ENCODE data around the gene BRSK2.

Gene BRSK2

GRCh38 chr11:1438261-1438966 lies 48.7 kb downstream of the BRSK2 start:
- DNase-seq (ENCODE audit: low spot score), result no peak

- DNase-seq (ENCODE audit: low spot score), result no peak
These were observed 49.2 kb downstream of the BRSK2 start for GRCh38 chr11:1438967-1439330.

- no peak for DNase-seq (ENCODE audit: low spot score)
These were observed 49.6 kb downstream of the BRSK2 start for GRCh38 chr11:1439341-1439740.

GRCh38 chr11:1440066-1440465 lies 50.3 kb downstream of the BRSK2 start:
- DNase-seq (ENCODE audit: low spot score), result no peak

DNA sequence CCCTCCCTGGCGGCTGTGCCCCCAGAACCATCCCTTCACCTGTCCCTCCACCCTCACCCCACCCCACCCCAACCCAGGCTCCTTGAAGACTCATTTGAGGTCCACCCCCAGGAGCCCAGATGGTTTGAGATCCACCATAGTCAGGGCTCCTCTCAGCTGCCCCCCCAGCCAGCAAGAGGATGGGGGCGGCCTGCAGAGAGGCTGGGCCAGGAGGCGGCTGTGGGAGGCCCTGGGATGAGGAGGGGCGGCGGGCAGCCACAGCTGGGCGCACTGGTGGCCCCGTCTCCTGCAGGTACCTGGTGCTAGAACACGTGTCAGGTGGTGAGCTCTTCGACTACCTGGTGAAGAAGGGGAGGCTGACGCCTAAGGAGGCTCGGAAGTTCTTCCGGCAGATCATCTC lies 50.8 kb downstream of the BRSK2 start:
- DNase-seq (ENCODE audit: low spot score), result no peak

DNA sequence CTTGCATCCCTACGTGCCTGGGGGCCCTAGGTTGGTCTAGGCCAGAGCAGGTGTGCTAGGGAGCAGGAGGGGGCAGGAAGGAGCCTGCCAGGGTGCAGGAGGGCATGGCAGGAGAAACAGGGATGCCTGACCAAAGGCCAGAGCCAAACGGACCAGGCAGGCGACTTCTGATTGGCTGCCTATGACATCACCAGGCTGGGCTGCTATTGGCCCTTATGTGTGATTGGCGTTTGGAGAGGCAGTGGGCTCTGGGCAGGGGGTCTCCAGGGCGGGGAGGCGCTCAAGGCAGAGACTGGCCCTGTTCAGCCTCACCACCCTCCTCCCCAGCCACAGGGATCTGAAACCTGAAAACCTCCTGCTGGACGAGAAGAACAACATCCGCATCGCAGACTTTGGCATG lies 52.4 kb downstream of the BRSK2 start:
- no peak for DNase-seq (ENCODE audit: low spot score)

DNA sequence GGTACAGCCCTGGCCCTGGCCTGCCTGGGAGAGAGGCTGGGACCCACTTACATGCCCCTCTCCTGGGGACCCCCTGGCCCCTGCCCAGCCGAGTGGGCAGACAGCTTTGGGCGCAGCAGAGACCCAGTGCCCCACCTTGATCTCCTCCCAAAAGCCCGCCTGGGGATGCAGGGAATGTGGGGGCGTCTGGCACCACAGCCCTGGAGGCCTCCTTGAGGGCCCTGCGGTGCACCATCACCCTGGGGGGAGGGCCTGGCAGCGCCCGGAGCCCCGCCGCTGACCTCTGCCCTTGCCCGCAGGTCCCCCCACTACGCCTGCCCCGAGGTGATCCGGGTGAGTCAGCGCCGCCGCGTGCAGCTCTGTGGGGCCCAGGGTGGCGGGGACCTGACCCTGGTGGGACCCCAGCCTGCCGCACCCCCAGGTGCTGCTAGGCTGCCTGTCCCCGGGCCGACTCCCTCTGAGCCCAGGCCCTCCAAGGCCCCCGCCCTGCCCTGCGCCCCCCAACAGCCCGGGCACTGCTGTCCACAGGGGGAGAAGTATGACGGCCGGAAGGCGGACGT lies 53.2 kb downstream of the BRSK2 start:
- no peak for DNase-seq (ENCODE audit: low spot score)

DNA sequence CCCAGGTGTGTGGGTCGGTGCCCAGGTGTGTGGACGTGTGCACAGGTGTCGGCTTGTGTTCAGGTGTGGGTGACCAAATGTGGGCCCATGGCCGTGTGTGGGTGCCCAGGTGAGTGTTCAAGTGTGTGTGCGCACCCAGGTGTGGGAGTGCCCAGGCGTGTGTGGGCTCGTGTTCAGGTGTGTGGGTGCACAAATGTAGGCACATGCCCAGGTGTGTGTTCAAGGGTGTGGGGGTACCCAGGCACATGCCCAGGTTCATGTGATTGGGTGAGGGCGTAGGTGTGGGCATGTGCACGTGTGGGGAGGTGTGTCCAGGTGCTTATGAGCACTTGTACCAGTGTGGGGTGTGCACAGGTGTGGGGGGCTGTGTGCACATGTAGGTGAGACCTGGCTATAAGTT lies 54.0 kb downstream of the BRSK2 start:
- no peak for DNase-seq (ENCODE audit: low spot score)

- DNase-seq (ENCODE audit: low spot score), result no peak
These were observed 54.6 kb downstream of the BRSK2 start for GRCh38 chr11:1444321-1444720.

DNA sequence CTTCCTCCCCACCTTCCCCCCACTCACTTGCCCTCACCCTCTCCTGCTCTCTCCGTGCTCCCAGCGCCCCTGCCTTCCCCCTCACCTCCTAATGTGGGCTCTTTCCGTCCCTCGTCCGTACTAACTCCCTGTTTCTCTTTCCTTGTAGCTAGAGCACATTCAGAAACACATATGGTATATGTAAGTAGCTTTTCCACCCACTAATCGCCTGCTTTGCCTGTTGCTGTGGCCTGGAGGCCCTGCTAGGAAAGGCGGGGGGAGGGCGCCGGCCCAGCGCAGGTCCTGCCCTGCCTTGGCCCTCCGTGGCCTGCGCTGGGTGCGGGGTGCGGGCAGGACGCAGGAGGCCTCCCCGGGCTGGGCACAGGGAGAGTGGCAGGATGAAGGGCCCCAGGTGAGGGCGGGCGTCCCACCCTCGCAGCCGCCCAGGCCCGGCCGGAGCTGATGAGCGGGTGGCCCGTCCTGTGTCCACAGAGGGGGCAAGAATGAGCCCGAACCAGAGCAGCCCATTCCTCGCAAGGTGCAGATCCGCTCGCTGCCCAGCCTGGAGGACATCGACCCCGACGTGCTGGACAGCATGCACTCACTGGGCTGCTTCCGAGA lies 55.2 kb downstream of the BRSK2 start:
- DNase-seq (ENCODE audit: low spot score), result no peak

GRCh38 chr11:1445741-1446445 lies 56.2 kb downstream of the BRSK2 start:
- no peak for DNase-seq (ENCODE audit: low spot score)

- no peak for DNase-seq (ENCODE audit: low spot score)
These were observed 56.9 kb downstream of the BRSK2 start for GRCh38 chr11:1446623-1447022.

GRCh38 chr11:1447845-1448825 lies 58.4 kb downstream of the BRSK2 start:
- no peak for DNase-seq (ENCODE audit: low spot score)

DNA sequence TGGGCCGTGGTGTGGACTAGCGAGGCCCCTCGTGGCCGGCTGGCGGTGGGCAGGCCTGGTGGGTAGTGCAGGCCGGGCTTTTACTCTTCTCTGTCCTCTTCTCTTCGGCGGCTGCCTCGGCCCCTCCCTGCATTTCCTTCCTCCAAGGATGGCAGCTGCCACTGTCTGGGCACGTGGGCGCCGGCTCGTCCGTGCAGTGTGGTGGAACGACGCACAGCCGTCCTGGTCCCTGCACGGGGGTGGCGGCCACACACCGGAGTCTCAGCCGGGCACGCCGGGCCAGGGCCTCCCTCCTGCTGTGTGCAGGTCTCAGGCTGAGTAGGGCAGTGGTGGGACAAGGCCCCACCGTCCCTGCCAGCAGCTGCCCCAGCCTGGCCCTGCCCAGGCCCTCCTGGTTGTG lies 59.1 kb downstream of the BRSK2 start:
- no peak for DNase-seq (ENCODE audit: low spot score)

- no peak for DNase-seq (ENCODE audit: low spot score)
These were observed 59.9 kb downstream of the BRSK2 start for GRCh38 chr11:1449490-1450243.

DNA sequence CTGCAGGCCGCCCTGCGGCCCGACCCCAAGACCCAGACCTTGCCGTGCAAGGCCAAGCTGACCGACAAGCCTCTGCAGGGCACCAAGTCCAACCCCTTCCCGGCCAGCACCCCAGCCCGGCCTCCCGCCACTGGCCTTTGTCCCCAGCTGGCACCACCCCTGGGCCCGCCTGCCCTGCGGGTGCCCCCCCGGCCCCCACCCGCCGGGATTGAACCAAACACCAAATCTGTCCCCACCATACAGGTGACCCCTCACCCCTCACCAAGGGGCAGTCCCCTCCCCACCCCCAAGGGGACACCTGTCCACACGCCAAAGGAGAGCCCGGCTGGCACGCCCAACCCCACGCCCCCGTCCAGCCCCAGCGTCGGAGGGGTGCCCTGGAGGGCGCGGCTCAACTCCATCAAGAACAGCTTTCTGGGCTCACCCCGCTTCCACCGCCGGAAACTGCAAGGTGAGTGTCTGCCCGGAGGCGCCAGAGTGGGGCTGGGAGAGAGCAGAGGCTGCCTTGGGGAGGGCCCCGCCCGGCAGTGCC lies 60.7 kb downstream of the BRSK2 start:
- no peak for DNase-seq (ENCODE audit: low spot score)

DNA sequence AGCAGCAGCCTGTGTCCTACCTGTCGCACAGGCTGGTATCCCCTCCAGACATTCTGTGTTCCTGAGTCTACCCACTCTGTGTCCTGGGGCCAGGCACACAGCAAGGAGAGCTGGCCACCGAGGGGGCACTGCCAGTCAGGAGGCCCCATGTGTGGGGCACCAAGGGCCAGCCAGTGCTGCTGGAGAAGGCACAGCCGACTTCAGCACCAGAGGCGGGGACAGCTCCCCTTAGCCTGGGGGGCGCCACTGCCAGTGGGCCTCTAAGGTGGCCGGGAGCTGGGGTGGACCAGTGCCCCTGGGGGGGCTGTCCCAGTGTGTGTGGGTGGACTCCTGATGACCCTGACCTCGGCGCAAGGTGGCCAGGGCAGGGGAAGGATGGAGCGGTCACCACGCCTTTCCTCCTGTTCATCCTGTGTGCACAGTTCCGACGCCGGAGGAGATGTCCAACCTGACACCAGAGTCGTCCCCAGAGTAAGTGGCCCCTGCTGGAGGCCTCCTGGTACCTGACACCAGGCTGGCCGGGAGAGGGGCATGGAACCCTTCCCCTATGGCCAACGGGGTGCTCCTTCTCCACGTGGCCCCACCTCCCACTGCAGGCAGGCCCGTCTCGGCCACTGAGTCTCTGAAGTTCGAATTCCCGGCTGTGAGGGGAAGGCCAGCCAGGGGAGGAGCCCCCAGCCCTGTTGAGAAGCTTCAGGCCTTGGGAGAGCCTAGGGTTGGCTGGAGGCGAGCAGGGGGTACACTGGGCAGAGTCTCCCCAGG lies 61.4 kb downstream of the BRSK2 start:
- no peak for DNase-seq (ENCODE audit: low spot score)

DNA sequence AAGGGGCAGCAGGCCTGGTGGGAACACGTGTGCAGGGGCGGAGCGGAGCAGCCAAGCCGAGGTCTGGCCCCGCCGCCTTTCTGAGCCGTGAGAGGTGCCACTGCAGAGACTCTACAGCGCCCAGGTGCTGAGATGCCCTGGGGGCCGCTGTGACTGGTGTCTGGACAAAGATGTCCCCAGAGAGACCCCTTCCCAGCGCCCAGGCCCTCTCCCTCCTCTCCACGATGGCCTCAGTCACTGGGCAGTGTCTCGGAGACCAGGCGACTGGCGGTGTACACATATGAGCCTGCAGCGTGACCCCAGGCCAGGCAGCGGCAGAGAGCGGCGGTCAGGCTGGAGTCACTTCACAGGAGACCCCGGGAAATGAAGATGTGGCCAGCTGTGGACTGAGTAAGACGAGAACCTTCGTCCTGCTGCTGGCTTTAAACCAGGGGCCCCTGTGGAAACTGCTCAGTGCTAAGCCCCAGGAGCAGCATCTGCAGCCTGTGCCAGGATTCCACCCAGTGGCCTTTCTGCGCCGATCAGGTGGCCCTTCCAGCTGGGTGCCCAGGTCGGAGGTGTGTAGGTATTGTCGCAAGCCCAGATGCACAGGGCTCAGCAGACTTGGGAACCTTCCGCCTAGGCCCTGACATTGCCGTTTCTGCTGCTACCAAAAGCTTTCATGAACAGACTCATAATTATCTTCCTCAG lies 62.2 kb downstream of the BRSK2 start:
- DNase-seq (ENCODE audit: low spot score), result no peak

DNA sequence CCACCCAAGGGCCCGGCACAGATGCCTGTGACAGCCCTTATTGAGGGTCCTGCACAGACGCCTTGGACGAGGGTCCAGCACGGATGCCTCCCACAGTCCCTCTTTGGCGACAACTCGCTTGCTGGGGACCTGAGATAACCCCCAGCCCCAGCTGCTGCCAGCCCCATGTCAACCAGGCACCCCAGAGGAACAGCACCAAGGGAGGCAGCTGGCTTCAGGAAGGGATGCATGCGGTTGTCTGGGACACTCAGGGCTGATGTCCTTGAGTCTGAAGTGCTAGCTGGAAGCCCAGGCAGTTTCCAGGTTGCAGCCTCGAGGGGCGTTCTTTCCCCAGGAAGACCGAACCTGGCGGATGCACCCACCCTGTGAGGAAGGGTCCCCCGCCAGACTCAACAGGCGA lies 63.0 kb downstream of the BRSK2 start:
- DNase-seq (ENCODE audit: low spot score), result no peak

GRCh38 chr11:1453611-1454034 lies 63.9 kb downstream of the BRSK2 start:
- no peak for DNase-seq (ENCODE audit: low spot score)

Measured in hematopoietic multipotent progenitor cell treated with erythropoietin and hydrocortisone succinate and interleukin-3 and kit ligand, for 17 days (in vitro differentiated cells).